ENCODE measurements around the gene GRIN1.

Gene GRIN1

GRCh38 chr9:137169896-137170358 is 31.0 kb downstream of the GRIN1 start, which contains the start of gene LRRC26 (continued):
- TF ChIP-seq PATZ1 (tag by site-specific recombination; IDR thresholded peaks at IDR 0.05) (peak; percentile 32; the same call in 1 of the 2 replicates), ZNF292 (tag by site-specific recombination; IDR thresholded peaks at IDR 0.05; ENCODE audit: borderline replicate concordance, low read depth) (no peak), SP7 (tag by site-specific recombination; IDR thresholded peaks at IDR 0.05) (peak; percentile 25; the same call in 1 of the 2 replicates), ZNF600 (tag by site-specific recombination; IDR thresholded peaks at IDR 0.05) (0 out of 2 replicates have a peak, but pooled peaks have one; percentile 11), EGR2 (tag by site-specific recombination; IDR thresholded peaks at IDR 0.05; ENCODE audit: low read depth) (peak; percentile 66), ZIC2 (tag by site-specific recombination; IDR thresholded peaks at IDR 0.05) (no peak), ZNF140 (tag by site-specific recombination; IDR thresholded peaks at IDR 0.05) (no peak), ZNF610 (tag by site-specific recombination; IDR thresholded peaks at IDR 0.05; ENCODE audit: borderline replicate concordance) (no peak), ZNF18 (tag by site-specific recombination; IDR thresholded peaks at IDR 0.05) (no peak), ZSCAN23 (tag by site-specific recombination; IDR thresholded peaks at IDR 0.05) (no peak), ZNF433 (tag by site-specific recombination; IDR thresholded peaks at IDR 0.05; ENCODE audit: low read depth) (no peak), ZNF561 (tag by site-specific recombination; IDR thresholded peaks at IDR 0.05; ENCODE audit: borderline replicate concordance) (no peak), ZNF155 (tag by site-specific recombination; IDR thresholded peaks at IDR 0.05) (no peak), KLF9 (tag by site-specific recombination; IDR thresholded peaks at IDR 0.05; ENCODE audit: low read depth) (no peak), KLF16 (tag by site-specific recombination; IDR thresholded peaks at IDR 0.05) (no peak), CTCF (tag by site-specific recombination; IDR thresholded peaks at IDR 0.05) (no peak), ZNF16 (tag by site-specific recombination; IDR thresholded peaks at IDR 0.05; ENCODE audit: low read depth) (no peak), ZXDB (tag by site-specific recombination; IDR thresholded peaks at IDR 0.05) (no peak), GLIS2 (tag by site-specific recombination; IDR thresholded peaks at IDR 0.05) (peak; percentile 58; the same call in 1 of the 2 replicates), KLF7 (tag by site-specific recombination; IDR thresholded peaks at IDR 0.05; ENCODE audit: borderline replicate concordance) (0 out of 2 replicates have a peak, but pooled peaks have one; percentile 43), ZNF19 (tag by site-specific recombination; IDR thresholded peaks at IDR 0.05; ENCODE audit: low read depth) (no peak), ZNF146 (tag by site-specific recombination; IDR thresholded peaks at IDR 0.05) (no peak), ZNF324 (tag by site-specific recombination; IDR thresholded peaks at IDR 0.05) (no peak), YY2 (tag by site-specific recombination; IDR thresholded peaks at IDR 0.05) (no peak), ZNF692 (tag by site-specific recombination; IDR thresholded peaks at IDR 0.05) (no peak), KLF17 (tag by site-specific recombination; IDR thresholded peaks at IDR 0.05) (peak; percentile 45; the same call in 1 of the 2 replicates)
- TF ChIP-seq, protein P1, sequence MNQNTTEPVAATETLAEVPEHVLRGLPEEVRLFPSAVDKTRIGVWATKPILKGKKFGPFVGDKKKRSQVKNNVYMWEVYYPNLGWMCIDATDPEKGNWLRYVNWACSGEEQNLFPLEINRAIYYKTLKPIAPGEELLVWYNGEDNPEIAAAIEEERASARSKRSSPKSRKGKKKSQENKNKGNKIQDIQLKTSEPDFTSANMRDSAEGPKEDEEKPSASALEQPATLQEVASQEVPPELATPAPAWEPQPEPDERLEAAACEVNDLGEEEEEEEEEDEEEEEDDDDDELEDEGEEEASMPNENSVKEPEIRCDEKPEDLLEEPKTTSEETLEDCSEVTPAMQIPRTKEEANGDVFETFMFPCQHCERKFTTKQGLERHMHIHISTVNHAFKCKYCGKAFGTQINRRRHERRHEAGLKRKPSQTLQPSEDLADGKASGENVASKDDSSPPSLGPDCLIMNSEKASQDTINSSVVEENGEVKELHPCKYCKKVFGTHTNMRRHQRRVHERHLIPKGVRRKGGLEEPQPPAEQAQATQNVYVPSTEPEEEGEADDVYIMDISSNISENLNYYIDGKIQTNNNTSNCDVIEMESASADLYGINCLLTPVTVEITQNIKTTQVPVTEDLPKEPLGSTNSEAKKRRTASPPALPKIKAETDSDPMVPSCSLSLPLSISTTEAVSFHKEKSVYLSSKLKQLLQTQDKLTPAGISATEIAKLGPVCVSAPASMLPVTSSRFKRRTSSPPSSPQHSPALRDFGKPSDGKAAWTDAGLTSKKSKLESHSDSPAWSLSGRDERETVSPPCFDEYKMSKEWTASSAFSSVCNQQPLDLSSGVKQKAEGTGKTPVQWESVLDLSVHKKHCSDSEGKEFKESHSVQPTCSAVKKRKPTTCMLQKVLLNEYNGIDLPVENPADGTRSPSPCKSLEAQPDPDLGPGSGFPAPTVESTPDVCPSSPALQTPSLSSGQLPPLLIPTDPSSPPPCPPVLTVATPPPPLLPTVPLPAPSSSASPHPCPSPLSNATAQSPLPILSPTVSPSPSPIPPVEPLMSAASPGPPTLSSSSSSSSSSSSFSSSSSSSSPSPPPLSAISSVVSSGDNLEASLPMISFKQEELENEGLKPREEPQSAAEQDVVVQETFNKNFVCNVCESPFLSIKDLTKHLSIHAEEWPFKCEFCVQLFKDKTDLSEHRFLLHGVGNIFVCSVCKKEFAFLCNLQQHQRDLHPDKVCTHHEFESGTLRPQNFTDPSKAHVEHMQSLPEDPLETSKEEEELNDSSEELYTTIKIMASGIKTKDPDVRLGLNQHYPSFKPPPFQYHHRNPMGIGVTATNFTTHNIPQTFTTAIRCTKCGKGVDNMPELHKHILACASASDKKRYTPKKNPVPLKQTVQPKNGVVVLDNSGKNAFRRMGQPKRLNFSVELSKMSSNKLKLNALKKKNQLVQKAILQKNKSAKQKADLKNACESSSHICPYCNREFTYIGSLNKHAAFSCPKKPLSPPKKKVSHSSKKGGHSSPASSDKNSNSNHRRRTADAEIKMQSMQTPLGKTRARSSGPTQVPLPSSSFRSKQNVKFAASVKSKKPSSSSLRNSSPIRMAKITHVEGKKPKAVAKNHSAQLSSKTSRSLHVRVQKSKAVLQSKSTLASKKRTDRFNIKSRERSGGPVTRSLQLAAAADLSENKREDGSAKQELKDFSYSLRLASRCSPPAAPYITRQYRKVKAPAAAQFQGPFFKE (tag by site-specific recombination; IDR thresholded peaks at IDR 0.05; ENCODE audit: borderline replicate concordance): 0 out of 2 replicates have a peak, but pooled peaks have one; percentile 82

Measured in HEK293 (cell line).